Calu3 (cell line): Measurements from ENCODE around the gene SPPL2C. TPM values are rescaled to one million over a fixed set of nuclear protein-coding genes. Genes with fewer than 3 reads are reported as not detected.

Experiments
- BruUV-seq: library from RNA; stranded (reverse); fragments of 400-500 nt; replicated peaks from 2 replicates; lab custom pipeline; 2021; lab: Mats Ljungman, UMichigan
- CTCF ChIA-PET: fragments of 300-600 bp; sonication (Branson Sonifier 250); formaldehyde crosslinking; loops from one replicate; lab custom pipeline; 2022; ENCODE audit warnings: antibody characterized with exemption; lab: Charles Lee
- DNase-seq: peaks from one replicate; pipeline ENCODE4 v3.0.0; 2022
- H3K27ac Mint-ChIP-seq: one replicate; pipeline ENCODE4 v1.8.0; 2022; ENCODE audit warnings: mixed read lengths; ENCODE audit not compliant: unreplicated experiment
- H3K27me3 Mint-ChIP-seq: one replicate; pipeline ENCODE4 v1.8.0; 2022; ENCODE audit warnings: mixed read lengths; ENCODE audit not compliant: unreplicated experiment
- H3K36me3 Mint-ChIP-seq: one replicate; pipeline ENCODE4 v1.8.0; 2022; ENCODE audit warnings: mild to moderate bottlenecking, moderate library complexity, mixed read lengths; ENCODE audit not compliant: insufficient read depth, unreplicated experiment
- H3K4me1 Mint-ChIP-seq: one replicate; pipeline ENCODE4 v1.8.0; 2022; ENCODE audit warnings: mild to moderate bottlenecking, low read depth, mixed read lengths; ENCODE audit not compliant: unreplicated experiment
- H3K4me3 Mint-ChIP-seq: one replicate; pipeline ENCODE4 v1.8.0; 2022; ENCODE audit warnings: mild to moderate bottlenecking, low read depth, moderate library complexity, mixed read lengths; ENCODE audit not compliant: unreplicated experiment
- H3K9me3 Mint-ChIP-seq: one replicate; pipeline ENCODE4 v1.8.0; 2022; ENCODE audit warnings: low read depth, mixed read lengths; ENCODE audit not compliant: unreplicated experiment
- CTCF ChIP-seq: fragments of 200-600 bp; IDR thresholded peaks from one replicate; pipeline ENCODE4 v1.8.0; 2022; ENCODE audit warnings: antibody characterized with exemption; ENCODE audit not compliant: unreplicated experiment
- intact Hi-C: fragments of 100-400 bp; cut with micrococcal nuclease; formaldehyde crosslinking; loops from one replicate; pipeline ENCODE4 v1.10.0; 2022; ENCODE audit not compliant: unreplicated experiment
- total RNA-seq: library from RNA; stranded (reverse); gene quantifications from 2 replicates; pipeline ENCODE4 v1.2.3, GENCODE V29; 2022

SPPL2C gene
- total RNA-seq, 1 experiment from 2014 or later: not detected

DNA sequence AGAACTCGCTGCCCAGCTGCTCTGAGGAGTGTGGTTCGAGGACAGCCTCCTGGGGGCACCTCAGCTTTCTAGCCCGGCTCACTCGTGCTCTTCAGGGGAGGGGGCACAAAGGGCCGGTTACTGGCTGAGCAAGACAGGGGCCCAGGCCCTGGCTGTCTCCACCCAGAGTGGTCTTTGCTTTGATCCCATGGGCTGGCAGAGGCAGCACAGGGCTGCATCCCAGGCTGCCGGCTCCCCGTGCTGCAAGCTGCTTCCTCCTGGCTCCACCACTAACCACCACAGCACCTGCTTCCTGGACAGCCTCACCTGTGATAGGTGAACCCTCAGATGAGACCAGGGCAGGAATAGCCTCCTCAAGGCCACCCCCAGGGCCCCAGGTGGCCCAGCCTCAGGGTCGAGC lies 6.8 kb downstream of the SPPL2C start:
- CTCF ChIA-PET: interaction anchor here (0.8 to 4.3 kb wide), 4 partner anchors 12 to 719 kb away, joined by 3 to 36 read pairs (median 4); no protein-coding TSS in a partner anchor
- no peaks in the 10 kb centered on the region for H3K9me3 Mint-ChIP-seq
- TF ChIP-seq CTCF: no peak
- H3K27ac Mint-ChIP-seq: no peak overlapping the region
- intact Hi-C loops: no loop called here
- no peaks in the 10 kb centered on the region for H3K36me3 Mint-ChIP-seq
- no peaks in the 10 kb centered on the region for H3K4me1 Mint-ChIP-seq
- no peak for DNase-seq
- BruUV-seq: no TSS peak
- no peak overlapping the region for H3K4me3 Mint-ChIP-seq
- peaks cover 99% of the 10 kb centered on the region for H3K27me3 Mint-ChIP-seq

DNA sequence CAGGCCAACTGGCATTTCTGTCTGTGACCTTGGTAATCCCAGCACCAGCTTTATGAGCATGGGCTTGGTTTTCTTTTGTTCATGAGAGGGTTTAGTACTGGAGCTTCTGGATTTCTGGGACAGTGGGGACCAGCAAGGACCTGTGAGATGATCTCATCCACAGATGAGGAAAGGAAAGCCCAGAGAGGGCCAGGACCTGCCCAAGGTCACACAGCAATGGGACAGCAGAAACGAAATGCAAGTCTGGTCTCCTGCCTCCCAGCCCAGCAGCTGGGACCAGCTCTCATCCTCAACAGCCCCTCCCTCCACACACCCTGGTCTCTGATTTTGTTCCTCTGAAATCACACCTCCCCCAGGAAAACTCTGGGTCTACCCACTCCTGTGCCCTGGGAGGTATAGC lies 7.2 kb downstream of the SPPL2C start:
- Mint-ChIP-seq H3K27ac (no peak overlapping the region), H3K27me3 (peaks cover 95% of the 10 kb centered on the region), H3K36me3 (no peaks in the 10 kb centered on the region), H3K4me1 (no peaks in the 10 kb centered on the region), H3K9me3 (no peaks in the 10 kb centered on the region), H3K4me3 (no peak overlapping the region)
- intact Hi-C loops: loop anchor here (1.0 kb wide), 1 partner anchor 212 kb away; no protein-coding TSS in a partner anchor
- no peak for DNase-seq
- BruUV-seq: no TSS peak
- CTCF ChIA-PET: interaction anchor here (0.5 to 4.3 kb wide), 7 partner anchors 13 to 719 kb away, joined by 3 to 36 read pairs (median 3); no protein-coding TSS in a partner anchor
- TF ChIP-seq CTCF: no peak

- Mint-ChIP-seq H3K27ac (no peak overlapping the region), H3K4me1 (no peaks in the 10 kb centered on the region), H3K9me3 (no peaks in the 10 kb centered on the region), H3K4me3 (no peak overlapping the region), H3K27me3 (peaks cover 91% of the 10 kb centered on the region), H3K36me3 (no peaks in the 10 kb centered on the region)
- BruUV-seq: no TSS peak
- intact Hi-C loops: loop anchor here (1.0 kb wide), 1 partner anchor 212 kb away; no protein-coding TSS in a partner anchor
- peak; percentile 80 for DNase-seq
- CTCF ChIA-PET: interaction anchor here (0.5 to 4.3 kb wide), 8 partner anchors 13 to 360 kb away, joined by 3 to 36 read pairs (median 3); no protein-coding TSS in a partner anchor
- peak; percentile 87 for TF ChIP-seq CTCF
Observed at GRCh38 chr17:45852535-45853297, 8.0 kb downstream of the SPPL2C start.

GRCh38 chr17:45854209-45854608 lies 9.5 kb downstream of the SPPL2C start:
- no peak overlapping the region for H3K4me3 Mint-ChIP-seq
- no peak for DNase-seq
- H3K36me3 Mint-ChIP-seq: no peaks in the 10 kb centered on the region
- no peaks in the 10 kb centered on the region for H3K4me1 Mint-ChIP-seq
- no peaks in the 10 kb centered on the region for H3K9me3 Mint-ChIP-seq
- intact Hi-C loops: no loop called here
- TF ChIP-seq CTCF: no peak
- no peak overlapping the region for H3K27ac Mint-ChIP-seq
- peaks cover 90% of the 10 kb centered on the region for H3K27me3 Mint-ChIP-seq
- no TSS peak for BruUV-seq
- CTCF ChIA-PET: no interaction called here
